SJCRH30 (cell line): ENCODE measurements around the gene SDK2. TPM values are rescaled to one million over a fixed set of nuclear protein-coding genes. Genes with fewer than 3 reads are reported as not detected.

Experiments used
- DNase-seq, 2 experiments: peaks; one replicate each; pipeline ENCODE4 v3.0.0-alpha.2; 2015 to 2020
- H3K27ac ChIP-seq: fragments of 250-450 bp; sonication (Bioruptor Pico); 2 replicates; pipeline ENCODE4 v1.5.1; 2020; ENCODE audit warnings: mild to moderate bottlenecking, moderate library complexity
- H3K27me3 ChIP-seq: fragments of 250-450 bp; sonication (Bioruptor Pico); 2 replicates; pipeline ENCODE4 v1.5.1; 2020; ENCODE audit warnings: mild to moderate bottlenecking, moderate library complexity
- H3K36me3 ChIP-seq: fragments of 250-450 bp; sonication (Bioruptor Pico); 2 replicates; pipeline ENCODE4 v1.5.1; 2020; ENCODE audit warnings: mild to moderate bottlenecking, moderate library complexity
- H3K4me1 ChIP-seq: fragments of 250-450 bp; sonication (Bioruptor Pico); 2 replicates; pipeline ENCODE4 v1.5.1; 2020; ENCODE audit warnings: mild to moderate bottlenecking, moderate library complexity
- H3K4me3 ChIP-seq: fragments of 250-450 bp; sonication (Bioruptor Pico); 2 replicates; pipeline ENCODE4 v1.5.1; 2020; ENCODE audit warnings: mild to moderate bottlenecking, moderate library complexity
- H3K9me3 ChIP-seq: fragments of 250-450 bp; sonication (Bioruptor Pico); replicated peaks from 2 replicates; pipeline ENCODE4 v1.5.1; 2020; ENCODE audit warnings: mild to moderate bottlenecking, moderate library complexity
- total RNA-seq: library from RNA; depleted of rRNA; stranded (reverse); fragments of >200 nt; shearing (Covaris generic); gene quantifications from 2 replicates; pipeline ENCODE4 v1.2.3, GENCODE V29; 2014

SDK2 gene
- total RNA-seq, 1 experiment from 2014 or later = 15.2 TPM

- Histone ChIP-seq H3K4me1 (no peaks in the 10 kb centered on the region), H3K27me3 (no peaks in the 10 kb centered on the region), H3K9me3 (no peaks in the 10 kb centered on the region), H3K4me3 (no peak overlapping the region), H3K36me3 (no peaks in the 10 kb centered on the region), H3K27ac (no peak overlapping the region)
- DNase-seq = no peak
Observed at GRCh38 chr17:73359987-73360410, 284.2 kb downstream of the SDK2 start.

GRCh38 chr17:73359352-73359751, 284.9 kb downstream of the SDK2 start:
- Histone ChIP-seq H3K27ac (no peak overlapping the region), H3K36me3 (no peaks in the 10 kb centered on the region), H3K27me3 (no peaks in the 10 kb centered on the region), H3K4me1 (no peaks in the 10 kb centered on the region), H3K4me3 (no peak overlapping the region), H3K9me3 (no peaks in the 10 kb centered on the region)
- no peak for DNase-seq

GRCh38 chr17:73358668-73359067, 285.6 kb downstream of the SDK2 start:
- no peak for DNase-seq
- Histone ChIP-seq H3K4me3 (no peak overlapping the region), H3K27me3 (no peaks in the 10 kb centered on the region), H3K36me3 (no peaks in the 10 kb centered on the region), H3K9me3 (no peaks in the 10 kb centered on the region), H3K4me1 (no peaks in the 10 kb centered on the region), H3K27ac (no peak overlapping the region)

- H3K36me3 ChIP-seq = no peaks in the 10 kb centered on the region
- no peaks in the 10 kb centered on the region for H3K9me3 ChIP-seq
- H3K4me1 ChIP-seq = no peaks in the 10 kb centered on the region
- H3K27ac ChIP-seq = no peak overlapping the region
- H3K4me3 ChIP-seq = no peak overlapping the region
- no peaks in the 10 kb centered on the region for H3K27me3 ChIP-seq
- DNase-seq = no peak
Observed at GRCh38 chr17:73357981-73358380, 286.3 kb downstream of the SDK2 start.

- DNase-seq = no peak
- Histone ChIP-seq H3K9me3 (no peaks in the 10 kb centered on the region), H3K27ac (no peak overlapping the region), H3K36me3 (no peaks in the 10 kb centered on the region), H3K27me3 (no peaks in the 10 kb centered on the region), H3K4me1 (no peaks in the 10 kb centered on the region), H3K4me3 (no peak overlapping the region)
Observed at GRCh38 chr17:73357318-73357717, 286.9 kb downstream of the SDK2 start.

GRCh38 chr17:73356561-73357170, 287.6 kb downstream of the SDK2 start:
- no peaks in the 10 kb centered on the region for H3K36me3 ChIP-seq
- no peaks in the 10 kb centered on the region for H3K27me3 ChIP-seq
- no peaks in the 10 kb centered on the region for H3K4me1 ChIP-seq
- no peak overlapping the region for H3K4me3 ChIP-seq
- no peaks in the 10 kb centered on the region for H3K9me3 ChIP-seq
- no peak overlapping the region for H3K27ac ChIP-seq
- DNase-seq = no peak

- peaks cover 3% of the 10 kb centered on the region for H3K4me1 ChIP-seq
- no peaks in the 10 kb centered on the region for H3K9me3 ChIP-seq
- no peaks in the 10 kb centered on the region for H3K27me3 ChIP-seq
- no peak overlapping the region for H3K4me3 ChIP-seq
- no peaks in the 10 kb centered on the region for H3K36me3 ChIP-seq
- DNase-seq = no peak
- H3K27ac ChIP-seq = no peak overlapping the region
Observed at GRCh38 chr17:73354423-73355284, 289.6 kb downstream of the SDK2 start.

- Histone ChIP-seq H3K4me3 (no peak overlapping the region), H3K27me3 (no peaks in the 10 kb centered on the region), H3K27ac (no peak overlapping the region), H3K36me3 (no peaks in the 10 kb centered on the region), H3K9me3 (no peaks in the 10 kb centered on the region), H3K4me1 (peaks cover 18% of the 10 kb centered on the region)
- DNase-seq = no peak
Observed at GRCh38 chr17:73352261-73352660, 292.0 kb downstream of the SDK2 start.

- H3K36me3 ChIP-seq = no peaks in the 10 kb centered on the region
- peaks cover 18% of the 10 kb centered on the region for H3K4me1 ChIP-seq
- H3K27me3 ChIP-seq = no peaks in the 10 kb centered on the region
- no peaks in the 10 kb centered on the region for H3K9me3 ChIP-seq
- no peak overlapping the region for H3K27ac ChIP-seq
- no peak for DNase-seq
- H3K4me3 ChIP-seq = no peak overlapping the region
Observed at GRCh38 chr17:73351764-73352163, 292.5 kb downstream of the SDK2 start.

- Histone ChIP-seq H3K27me3 (no peaks in the 10 kb centered on the region), H3K9me3 (no peaks in the 10 kb centered on the region), H3K4me3 (no peak overlapping the region), H3K4me1 (peaks cover 18% of the 10 kb centered on the region), H3K27ac (no peak overlapping the region), H3K36me3 (no peaks in the 10 kb centered on the region)
- DNase-seq = no peak
Observed at GRCh38 chr17:73350864-73351263, 293.4 kb downstream of the SDK2 start.

- peak overlapping the region; percentile 71 for H3K27ac ChIP-seq
- no peaks in the 10 kb centered on the region for H3K27me3 ChIP-seq
- H3K36me3 ChIP-seq = no peaks in the 10 kb centered on the region
- H3K4me1 ChIP-seq = peaks cover 20% of the 10 kb centered on the region
- no peaks in the 10 kb centered on the region for H3K9me3 ChIP-seq
- H3K4me3 ChIP-seq = no peak overlapping the region
- DNase-seq = no peak
Observed at GRCh38 chr17:73349647-73350046, 294.6 kb downstream of the SDK2 start.

GRCh38 chr17:73349138-73349537, 295.1 kb downstream of the SDK2 start:
- DNase-seq = peak; percentile 87 to 96
- H3K9me3 ChIP-seq = no peaks in the 10 kb centered on the region
- no peaks in the 10 kb centered on the region for H3K36me3 ChIP-seq
- H3K27me3 ChIP-seq = no peaks in the 10 kb centered on the region
- peaks cover 25% of the 10 kb centered on the region for H3K4me1 ChIP-seq
- no peak overlapping the region for H3K4me3 ChIP-seq
- peak overlapping the region; percentile 71 for H3K27ac ChIP-seq

- Histone ChIP-seq H3K4me1 (peaks cover 29% of the 10 kb centered on the region), H3K36me3 (no peaks in the 10 kb centered on the region), H3K9me3 (no peaks in the 10 kb centered on the region), H3K27ac (peak overlapping the region; percentile 71), H3K4me3 (no peak overlapping the region), H3K27me3 (no peaks in the 10 kb centered on the region)
- DNase-seq = no peak
Observed at GRCh38 chr17:73348829-73349095, 295.5 kb downstream of the SDK2 start.

GRCh38 chr17:73348018-73348828, 296.0 kb downstream of the SDK2 start:
- Histone ChIP-seq H3K4me3 (no peak overlapping the region), H3K27ac (peak overlapping the region; percentile 71), H3K27me3 (no peaks in the 10 kb centered on the region), H3K9me3 (no peaks in the 10 kb centered on the region), H3K4me1 (peaks cover 32% of the 10 kb centered on the region), H3K36me3 (no peaks in the 10 kb centered on the region)
- no peak for DNase-seq

- Histone ChIP-seq H3K27me3 (no peaks in the 10 kb centered on the region), H3K27ac (no peak overlapping the region), H3K4me1 (peaks cover 38% of the 10 kb centered on the region), H3K36me3 (no peaks in the 10 kb centered on the region), H3K4me3 (no peak overlapping the region), H3K9me3 (no peaks in the 10 kb centered on the region)
- no peak for DNase-seq
Observed at GRCh38 chr17:73347351-73347750, 296.9 kb downstream of the SDK2 start.
